GM18907 (cell line): ENCODE data around the gene ERAS.
A peak's percentile ranks its signal among the peaks of the same experiment; 100 is the strongest.
"Not testable (repeated sequence)": the region's sequence is repeated elsewhere in the genome, so short reads cannot be mapped to it uniquely, and the experiment has no call there.

Experiments used
- ATAC-seq: cut with Tn5 transposase; IDR thresholded peaks from one replicate; pipeline ENCODE4 v1.9.1; 2021; ENCODE audit warnings: mild to moderate bottlenecking, moderate library complexity; ENCODE audit not compliant: unreplicated experiment

ERAS gene

DNA sequence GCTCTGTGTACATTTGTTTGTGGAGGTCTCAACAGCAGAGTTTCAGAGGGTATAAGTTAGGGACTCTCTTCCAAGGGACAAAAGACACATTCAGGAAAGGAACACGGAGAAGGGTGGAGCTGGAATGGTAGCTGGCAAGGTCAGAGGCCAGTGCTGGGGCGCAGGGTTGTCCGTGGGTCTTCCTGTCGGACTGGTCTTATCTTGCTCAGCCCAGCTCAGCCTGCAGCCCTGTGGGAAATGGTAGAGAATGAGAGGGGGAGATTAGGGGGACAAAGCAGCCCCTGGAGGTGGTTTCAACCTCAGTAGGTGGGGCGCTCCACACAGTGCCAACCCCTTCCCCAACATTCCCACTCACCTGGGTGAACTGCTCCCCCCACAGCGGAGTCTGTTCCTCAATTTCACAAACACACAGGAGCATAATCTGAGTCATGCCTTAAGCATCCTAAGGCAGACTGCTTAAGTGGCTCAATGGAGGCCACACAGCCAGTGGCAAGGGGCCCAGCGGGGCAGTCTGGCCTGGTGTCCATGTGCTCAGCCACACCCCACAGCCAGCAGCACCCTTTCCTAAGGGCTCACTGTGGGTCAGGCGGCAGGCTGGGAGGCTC lies 31.3 kb upstream of the ERAS start:
- ATAC-seq = no peak

DNA sequence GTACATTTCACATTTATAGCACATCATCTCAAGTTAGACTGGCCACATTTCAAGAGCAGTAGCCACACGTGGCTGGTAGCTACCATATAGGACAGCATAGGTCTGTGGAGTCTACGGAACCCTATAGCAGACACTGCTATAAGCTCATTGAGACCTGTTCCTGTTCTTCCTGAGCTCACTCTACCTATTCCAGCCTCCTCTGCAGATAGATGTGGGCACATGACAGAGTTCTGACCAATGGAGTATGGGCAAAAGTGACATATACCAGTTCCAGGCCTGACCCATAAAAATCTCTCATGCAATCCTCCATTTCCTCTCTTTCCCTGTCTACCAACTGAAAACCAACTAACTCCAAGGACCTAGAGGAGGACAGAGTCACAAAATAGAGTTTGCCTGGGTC lies 28.0 kb upstream of the ERAS start:
- ATAC-seq = no peak

GRCh38 chrX:48800574-48801279 lies 25.6 kb upstream of the ERAS start:
- ATAC-seq = no peak

GRCh38 chrX:48801280-48802088 lies 24.8 kb upstream of the ERAS start, which contains the start of gene HDAC6:
HDAC6 (plus strand) TSS chrX:48802067; CDS start chrX:48802693, 626 bp downstream.
- ATAC-seq = peak; percentile 87

DNA sequence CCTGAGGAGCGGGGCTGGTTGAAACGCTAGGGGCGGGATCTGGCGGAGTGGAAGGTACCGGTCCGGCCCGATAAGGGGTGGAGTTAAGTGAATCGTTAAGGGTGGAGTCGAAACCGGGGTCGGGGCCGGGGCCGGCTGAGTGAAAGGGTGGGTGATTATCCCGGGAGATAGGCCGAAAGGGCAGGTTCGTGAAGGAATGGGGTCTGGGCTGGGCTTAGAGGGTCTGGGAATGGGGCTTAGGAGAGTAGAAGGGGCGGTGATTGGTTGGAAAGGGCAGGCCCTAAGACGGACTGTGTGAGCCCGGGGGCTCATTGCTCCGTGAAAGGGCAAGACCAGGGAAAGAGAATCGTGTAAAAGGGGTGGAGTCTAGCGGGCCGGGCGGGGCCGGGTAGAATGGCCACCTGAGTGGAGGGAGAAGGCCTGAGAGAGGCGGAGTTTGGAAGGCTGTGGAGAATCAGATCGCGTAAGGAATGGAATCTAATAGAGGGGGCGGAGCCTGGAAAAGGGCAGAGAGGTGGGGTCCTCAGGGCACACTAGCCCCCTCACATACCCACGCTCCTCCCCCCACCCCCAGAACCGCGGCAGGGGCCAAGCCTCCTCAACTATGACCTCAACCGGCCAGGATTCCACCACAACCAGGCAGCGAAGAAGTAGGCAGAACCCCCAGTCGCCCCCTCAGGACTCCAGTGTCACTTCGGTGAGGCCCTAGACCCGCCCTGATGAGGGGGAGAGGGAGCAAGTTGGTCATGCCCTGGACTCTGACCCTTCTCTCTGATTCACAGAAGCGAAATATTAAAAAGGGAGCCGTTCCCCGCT lies 24.0 kb upstream of the ERAS start:
- ATAC-seq = peak; percentile 48

GRCh38 chrX:48802905-48803200 lies 23.5 kb upstream of the ERAS start:
- no peak for ATAC-seq

- ATAC-seq = no peak
Measured at GRCh38 chrX:48806081-48806480, 20.2 kb upstream of the ERAS start.

- ATAC-seq = no peak
Measured at GRCh38 chrX:48813644-48814043, 12.7 kb upstream of the ERAS start.

- no peak for ATAC-seq
Measured at GRCh38 chrX:48814722-48815121, 11.6 kb upstream of the ERAS start.

- ATAC-seq = no peak
Measured at GRCh38 chrX:48815266-48815665, 11.0 kb upstream of the ERAS start.

GRCh38 chrX:48816014-48816810 lies 10.1 kb upstream of the ERAS start:
- ATAC-seq = no peak

GRCh38 chrX:48818098-48818497 lies 8.2 kb upstream of the ERAS start:
- ATAC-seq = no peak

DNA sequence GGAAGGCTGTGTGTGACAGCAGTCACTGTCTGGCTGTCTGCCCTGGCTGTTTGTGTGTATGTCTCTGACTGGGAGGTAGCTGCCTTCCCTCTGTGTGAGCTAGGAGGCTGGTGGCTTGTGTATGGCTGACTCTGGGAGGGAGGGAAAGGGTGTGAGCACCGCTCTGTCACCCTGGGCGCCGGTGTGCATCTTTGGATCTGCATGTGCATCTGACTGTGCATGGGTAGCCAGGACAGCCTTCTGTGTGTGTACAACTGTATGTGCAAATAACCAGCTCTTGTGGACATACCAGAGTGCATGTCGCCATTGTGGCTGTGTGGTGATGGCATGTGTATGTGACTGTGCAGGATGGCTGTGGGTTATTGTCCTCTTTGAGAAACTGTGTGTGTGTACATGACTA lies 7.4 kb upstream of the ERAS start:
- no peak for ATAC-seq

- ATAC-seq = not testable (repeated sequence)
Measured at GRCh38 chrX:48819394-48819793, 6.9 kb upstream of the ERAS start.

DNA sequence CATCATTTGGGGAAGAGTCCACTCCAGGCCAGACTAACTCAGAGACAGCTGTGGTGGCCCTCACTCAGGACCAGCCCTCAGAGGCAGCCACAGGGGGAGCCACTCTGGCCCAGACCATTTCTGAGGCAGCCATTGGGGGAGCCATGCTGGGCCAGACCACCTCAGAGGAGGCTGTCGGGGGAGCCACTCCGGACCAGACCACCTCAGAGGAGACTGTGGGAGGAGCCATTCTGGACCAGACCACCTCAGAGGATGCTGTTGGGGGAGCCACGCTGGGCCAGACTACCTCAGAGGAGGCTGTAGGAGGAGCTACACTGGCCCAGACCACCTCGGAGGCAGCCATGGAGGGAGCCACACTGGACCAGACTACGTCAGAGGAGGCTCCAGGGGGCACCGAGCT lies 3.3 kb upstream of the ERAS start:
- ATAC-seq = no peak

GRCh38 chrX:48824066-48824465 lies 2.2 kb upstream of the ERAS start:
- no peak for ATAC-seq

DNA sequence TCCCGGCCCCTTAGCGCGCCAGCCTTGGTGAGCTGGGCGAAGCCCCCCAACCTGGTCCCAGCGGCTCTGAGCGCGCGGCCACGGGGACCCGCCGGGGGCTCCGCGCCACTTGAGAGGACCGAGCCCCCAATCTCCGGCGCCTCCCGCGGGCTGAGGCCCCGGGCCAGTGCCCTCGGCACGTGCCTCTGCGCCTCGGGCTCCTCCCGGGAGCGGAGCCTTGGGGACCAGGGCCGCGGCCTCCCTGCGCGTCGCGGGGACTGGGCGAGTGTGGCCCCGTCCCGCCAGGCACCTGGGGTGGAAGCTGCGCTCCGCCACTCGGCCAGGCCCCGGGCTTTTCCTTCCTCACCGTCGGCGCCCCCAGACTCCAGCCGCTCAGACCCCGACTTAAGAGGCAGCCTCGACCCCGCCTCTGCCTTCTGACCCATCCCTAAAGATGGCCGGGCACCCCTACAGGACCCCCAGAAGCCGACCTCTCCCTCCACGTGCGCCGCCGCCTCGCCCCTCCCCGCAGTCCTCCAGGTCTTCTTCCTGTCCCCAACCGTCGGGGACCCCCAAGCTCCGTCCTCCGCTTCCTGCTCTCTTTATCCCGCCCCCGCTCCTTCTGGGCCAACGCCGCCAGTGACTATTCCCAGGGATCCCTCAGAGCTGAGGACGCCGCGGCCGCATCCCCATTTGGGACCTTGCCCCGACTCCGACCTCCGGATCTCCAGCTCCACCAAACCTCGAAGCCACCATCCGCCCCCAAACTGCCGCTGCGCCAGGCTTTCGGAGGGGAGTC lies 752 bp downstream of the ERAS start:
- ATAC-seq = no peak

- no peak for ATAC-seq
Measured at GRCh38 chrX:48827654-48827968, 1.3 kb downstream of the ERAS start.

- no peak for ATAC-seq
Measured at GRCh38 chrX:48829016-48829735, 2.9 kb downstream of the ERAS start.
